GM12891 (cell line): ENCODE results near the gene PPP1R14C.

Experiments used
- POLR2A ChIP-seq: IDR thresholded peaks from 2 replicates; pipeline ENCODE4 v1.6.1; 2011; ENCODE audit warnings: low read depth, low read length, control low read depth
- POLR2AphosphoS5 ChIP-seq: IDR thresholded peaks from 2 replicates; pipeline ENCODE4 v1.6.1; 2011; ENCODE audit warnings: low read depth, low read length, control low read depth
- SPI1 ChIP-seq: IDR thresholded peaks from 2 replicates; pipeline ENCODE4 v1.6.1; 2011; ENCODE audit warnings: low read depth, low read length, control low read depth
- TAF1 ChIP-seq: IDR thresholded peaks from 2 replicates; pipeline ENCODE4 v1.6.1; 2011; ENCODE audit warnings: low read depth, low read length, control low read depth

GRCh38 chr6:150267686-150268561 lies 125.1 kb downstream of the PPP1R14C start:
- no peak for TF ChIP-seq POLR2A
- no peak for TF ChIP-seq POLR2AphosphoS5
- TF ChIP-seq TAF1 = no peak
- no peak for TF ChIP-seq SPI1
